WI38 (cell line): Measurements from ENCODE around the gene BCL2L11.

Experiments
- H3K4me3 ChIP-seq: 2 replicates; pipeline ENCODE4 v1.5.1; 2011; ENCODE audit warnings: low read depth, mild to moderate bottlenecking, control low read depth, low read length
- TF ChIP-seq, protein P1 (sequence below): IDR thresholded peaks from 2 replicates; pipeline ENCODE4 v1.5.1; 2012; ENCODE audit warnings: low read depth, mild to moderate bottlenecking, control low read depth, low read length

Gene BCL2L11

DNA sequence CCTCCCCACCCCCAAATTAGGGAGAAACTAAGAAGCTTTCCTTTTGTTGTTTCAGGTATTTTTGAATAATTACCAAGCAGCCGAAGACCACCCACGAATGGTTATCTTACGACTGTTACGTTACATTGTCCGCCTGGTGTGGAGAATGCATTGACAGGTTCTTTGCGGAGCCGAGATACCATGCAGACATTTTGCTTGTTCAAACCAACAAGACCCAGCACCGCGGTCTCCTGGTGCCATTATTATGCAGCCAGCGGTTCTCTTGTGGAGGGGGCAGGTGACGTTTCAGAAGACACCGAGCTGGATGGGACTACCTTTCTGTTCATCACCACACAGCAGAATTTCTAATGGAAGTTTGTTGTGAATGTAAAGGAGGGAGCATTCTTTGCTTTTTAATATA is 43.4 kb downstream of the BCL2L11 start:
- H3K4me3 ChIP-seq, result no peak overlapping the region
- TF ChIP-seq, protein P1, sequence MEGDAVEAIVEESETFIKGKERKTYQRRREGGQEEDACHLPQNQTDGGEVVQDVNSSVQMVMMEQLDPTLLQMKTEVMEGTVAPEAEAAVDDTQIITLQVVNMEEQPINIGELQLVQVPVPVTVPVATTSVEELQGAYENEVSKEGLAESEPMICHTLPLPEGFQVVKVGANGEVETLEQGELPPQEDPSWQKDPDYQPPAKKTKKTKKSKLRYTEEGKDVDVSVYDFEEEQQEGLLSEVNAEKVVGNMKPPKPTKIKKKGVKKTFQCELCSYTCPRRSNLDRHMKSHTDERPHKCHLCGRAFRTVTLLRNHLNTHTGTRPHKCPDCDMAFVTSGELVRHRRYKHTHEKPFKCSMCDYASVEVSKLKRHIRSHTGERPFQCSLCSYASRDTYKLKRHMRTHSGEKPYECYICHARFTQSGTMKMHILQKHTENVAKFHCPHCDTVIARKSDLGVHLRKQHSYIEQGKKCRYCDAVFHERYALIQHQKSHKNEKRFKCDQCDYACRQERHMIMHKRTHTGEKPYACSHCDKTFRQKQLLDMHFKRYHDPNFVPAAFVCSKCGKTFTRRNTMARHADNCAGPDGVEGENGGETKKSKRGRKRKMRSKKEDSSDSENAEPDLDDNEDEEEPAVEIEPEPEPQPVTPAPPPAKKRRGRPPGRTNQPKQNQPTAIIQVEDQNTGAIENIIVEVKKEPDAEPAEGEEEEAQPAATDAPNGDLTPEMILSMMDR, result no peak

GRCh38 chr2:111165084-111165483 is 44.4 kb downstream of the BCL2L11 start:
- TF ChIP-seq, protein P1, result no peak
- H3K4me3 ChIP-seq, result no peak overlapping the region

- no peak overlapping the region for H3K4me3 ChIP-seq
- TF ChIP-seq, protein P1, result no peak
Measured at GRCh38 chr2:111166115-111166514, 45.4 kb downstream of the BCL2L11 start.

DNA sequence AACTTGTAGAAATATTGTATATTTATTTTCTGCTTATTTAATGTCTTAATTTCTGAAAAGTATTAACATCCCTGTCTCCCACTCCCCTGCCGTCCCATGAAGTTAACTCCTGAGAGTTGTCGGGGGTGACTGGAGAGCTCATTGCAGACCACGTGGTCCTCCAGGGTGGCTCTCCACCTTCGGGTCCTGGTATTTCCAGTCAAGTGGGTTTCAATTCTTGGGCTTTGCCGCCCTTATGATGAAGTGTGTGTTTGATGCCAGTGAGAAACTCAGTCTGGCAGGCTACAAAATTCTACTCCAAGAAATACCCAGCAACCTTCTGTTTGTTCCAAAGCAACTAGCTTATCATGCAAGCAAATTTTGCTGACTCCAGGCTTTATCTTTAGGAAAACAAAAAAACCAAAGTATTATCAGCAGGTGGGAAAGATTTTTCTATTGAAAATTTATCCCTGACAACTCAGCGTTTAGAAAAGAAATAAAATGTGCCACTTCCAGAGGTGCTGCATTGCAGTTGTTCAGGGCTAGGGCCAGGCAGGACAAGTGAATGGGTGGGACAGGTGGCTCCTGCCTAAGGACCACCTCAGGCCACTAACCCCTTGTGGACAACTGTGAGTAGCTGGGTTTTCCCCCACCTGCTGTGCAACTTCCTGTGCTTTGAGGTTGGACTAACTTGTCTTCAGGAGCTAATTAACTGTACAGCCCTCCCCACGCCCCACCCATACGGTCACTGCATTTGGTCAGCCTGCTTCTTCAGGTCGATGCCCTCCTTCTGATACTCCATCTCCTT is 46.6 kb downstream of the BCL2L11 start:
- H3K4me3 ChIP-seq, result no peak overlapping the region
- TF ChIP-seq, protein P1, result no peak

GRCh38 chr2:111167863-111168162 is 47.1 kb downstream of the BCL2L11 start:
- TF ChIP-seq, protein P1, result no peak
- no peak overlapping the region for H3K4me3 ChIP-seq

GRCh38 chr2:111168528-111169239 is 48.0 kb downstream of the BCL2L11 start:
- H3K4me3 ChIP-seq, result no peak overlapping the region
- TF ChIP-seq, protein P1, result no peak

DNA sequence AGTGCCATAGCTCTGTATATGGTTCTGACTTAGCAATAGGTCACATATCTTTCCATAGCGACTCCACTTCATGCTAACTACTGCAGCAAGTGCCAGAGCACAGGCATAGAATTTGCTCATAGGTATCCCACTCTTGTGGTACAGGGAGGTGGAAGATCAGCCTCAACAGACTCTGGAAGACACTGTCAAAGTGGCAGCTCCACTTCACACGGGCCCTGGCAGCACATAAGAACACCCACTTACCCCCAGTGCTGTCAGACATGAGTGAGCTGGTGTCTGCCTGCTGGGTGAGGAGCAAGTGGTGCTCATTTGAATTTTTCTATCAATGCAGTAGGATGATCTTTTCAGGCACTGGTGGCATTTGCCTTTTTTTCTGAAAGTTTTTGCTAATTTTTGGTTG is 48.6 kb downstream of the BCL2L11 start:
- H3K4me3 ChIP-seq, result no peak overlapping the region
- TF ChIP-seq, protein P1, result no peak
